HG03565 (cell line): Measurements from ENCODE around the gene YY1.
"Not testable (repeated sequence)": the region's sequence is repeated elsewhere in the genome, so short reads cannot be mapped to it uniquely, and the experiment has no call there.

Experiments
- ATAC-seq: cut with Tn5 transposase; IDR thresholded peaks from one replicate; pipeline ENCODE4 v1.9.1; 2021; ENCODE audit warnings: mild to moderate bottlenecking, moderate library complexity; ENCODE audit not compliant: unreplicated experiment

The YY1 gene

DNA sequence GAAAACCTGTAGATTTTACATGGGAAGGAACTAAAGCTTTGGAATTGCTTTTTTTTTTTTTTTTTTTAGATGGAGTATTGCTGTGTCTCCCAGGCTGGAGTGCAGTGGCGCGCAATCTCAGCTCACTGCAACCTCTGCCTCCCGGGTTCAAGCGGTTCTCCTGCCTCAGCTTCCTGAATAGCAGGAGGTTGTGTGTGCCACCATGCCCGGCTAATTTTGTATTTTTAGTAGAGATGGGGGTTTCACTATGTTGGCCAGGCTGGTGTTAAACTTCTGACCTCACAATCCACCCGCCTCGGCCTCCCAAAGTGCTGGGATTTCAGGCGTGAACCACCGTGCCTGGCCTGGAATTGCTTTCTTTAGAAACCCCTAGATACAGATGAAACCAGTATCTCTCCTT, 44.5 kb downstream of the YY1 start:
- not testable (repeated sequence) for ATAC-seq

DNA sequence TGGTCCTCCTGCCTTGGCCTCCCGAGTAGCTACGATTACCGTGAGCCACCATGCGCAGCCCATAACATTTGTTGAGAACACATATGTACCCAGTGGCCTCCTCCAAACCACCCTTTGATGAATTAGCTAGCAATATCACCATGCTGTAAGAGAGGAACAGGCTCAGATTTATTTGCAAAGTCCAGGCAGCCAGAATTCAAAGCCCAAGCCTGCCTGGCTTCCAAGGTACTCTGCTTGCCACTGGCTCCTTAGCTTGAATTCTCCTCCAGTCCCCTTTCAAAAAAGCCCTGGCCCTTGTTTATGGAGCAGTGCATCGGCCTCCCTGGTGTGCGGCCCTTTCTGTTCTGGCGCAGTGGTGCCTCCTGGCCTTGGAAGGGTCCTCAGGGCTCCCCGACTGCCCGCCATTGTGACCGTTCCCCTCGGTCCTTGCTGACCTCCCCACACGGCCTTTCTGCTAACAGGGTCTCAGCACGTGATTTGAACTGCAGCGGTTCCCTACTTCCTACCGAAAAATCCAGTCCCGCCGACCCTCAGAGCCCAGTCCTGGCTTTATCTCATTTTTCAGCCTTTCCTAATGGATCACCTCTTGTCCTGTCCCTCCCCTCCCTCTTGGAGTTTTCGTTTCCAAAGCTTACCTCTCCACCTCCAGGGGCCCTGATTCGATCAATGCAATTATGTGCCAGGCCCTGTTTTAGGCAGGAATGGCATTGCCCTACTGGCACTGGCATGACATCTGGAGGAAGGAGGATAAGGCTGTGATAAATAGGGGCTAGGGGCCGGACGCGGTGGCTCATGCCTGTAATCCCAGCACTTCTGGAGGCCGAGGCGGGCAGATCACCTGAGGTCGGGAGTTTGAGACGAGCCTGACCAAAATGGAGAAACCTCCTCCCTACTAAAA, 45.3 kb downstream of the YY1 start:
- ATAC-seq: no peak

DNA sequence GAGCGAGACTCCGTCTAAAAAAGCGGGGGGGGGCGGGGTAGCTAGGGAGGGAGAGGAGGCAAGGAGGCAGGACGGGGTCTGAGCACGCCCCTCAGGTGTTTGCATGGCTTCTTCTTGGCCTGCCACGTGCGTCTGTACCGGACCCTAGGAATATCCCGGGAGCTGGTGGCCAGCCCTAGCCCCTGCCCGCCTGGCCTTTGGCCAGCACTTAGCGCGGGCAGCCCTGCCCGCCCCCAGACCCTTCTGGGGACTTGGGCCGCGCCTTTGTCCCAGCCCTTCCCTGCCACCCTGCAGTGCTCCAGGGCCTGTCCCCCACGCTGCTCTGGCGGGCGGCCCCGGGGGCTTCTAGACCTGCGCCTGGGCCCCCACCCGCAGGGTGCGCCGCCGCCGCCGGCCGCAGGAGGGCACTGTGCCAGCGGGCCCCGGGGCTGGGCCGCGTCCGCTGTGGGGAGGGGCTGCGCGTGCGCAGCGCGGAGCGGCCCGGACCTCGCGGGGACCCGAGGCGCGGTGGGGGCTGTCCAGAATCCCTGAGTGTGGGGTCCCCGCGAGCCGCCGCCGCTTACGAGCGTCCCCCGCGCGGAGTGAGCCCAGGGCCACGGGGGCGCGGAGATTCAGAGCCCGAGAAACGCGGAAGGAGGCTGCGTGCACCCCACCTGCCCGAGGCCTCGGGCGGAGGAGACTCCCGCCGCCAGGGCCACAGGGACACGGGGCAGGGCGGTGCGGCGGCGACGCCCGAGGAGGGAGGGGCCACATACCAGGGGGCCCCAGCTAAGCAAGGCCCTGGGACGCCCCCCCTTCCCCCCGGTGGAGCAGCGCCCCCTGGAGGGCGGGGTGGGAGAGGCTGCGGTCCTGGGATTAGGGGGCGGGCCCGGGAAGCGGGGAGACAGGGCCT, 46.3 kb downstream of the YY1 start:
- peak; percentile 84 for ATAC-seq

DNA sequence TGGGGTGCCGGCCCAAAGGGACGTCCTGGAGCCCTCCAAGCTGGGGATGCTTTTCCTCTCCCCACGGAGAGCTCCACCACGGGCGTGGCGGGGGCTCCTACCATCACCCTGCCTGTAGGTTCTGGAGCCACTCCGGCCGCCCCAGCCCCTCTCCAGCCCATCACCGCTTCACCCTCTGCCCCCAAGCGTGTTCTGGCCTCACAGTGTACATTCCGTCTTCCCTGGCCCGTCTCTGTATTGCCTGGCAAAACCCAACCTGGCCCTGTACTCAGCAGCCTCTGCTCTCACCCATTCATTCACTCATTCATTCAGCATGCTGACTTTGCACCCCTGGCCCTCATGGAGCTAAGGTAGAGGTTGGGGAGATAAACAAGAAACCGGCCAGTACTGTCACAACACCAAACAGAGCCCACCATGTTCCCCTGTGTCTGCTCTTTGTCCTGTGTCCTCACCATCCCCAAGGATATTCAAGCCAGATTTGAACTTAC, 47.0 kb downstream of the YY1 start:
- no peak for ATAC-seq

DNA sequence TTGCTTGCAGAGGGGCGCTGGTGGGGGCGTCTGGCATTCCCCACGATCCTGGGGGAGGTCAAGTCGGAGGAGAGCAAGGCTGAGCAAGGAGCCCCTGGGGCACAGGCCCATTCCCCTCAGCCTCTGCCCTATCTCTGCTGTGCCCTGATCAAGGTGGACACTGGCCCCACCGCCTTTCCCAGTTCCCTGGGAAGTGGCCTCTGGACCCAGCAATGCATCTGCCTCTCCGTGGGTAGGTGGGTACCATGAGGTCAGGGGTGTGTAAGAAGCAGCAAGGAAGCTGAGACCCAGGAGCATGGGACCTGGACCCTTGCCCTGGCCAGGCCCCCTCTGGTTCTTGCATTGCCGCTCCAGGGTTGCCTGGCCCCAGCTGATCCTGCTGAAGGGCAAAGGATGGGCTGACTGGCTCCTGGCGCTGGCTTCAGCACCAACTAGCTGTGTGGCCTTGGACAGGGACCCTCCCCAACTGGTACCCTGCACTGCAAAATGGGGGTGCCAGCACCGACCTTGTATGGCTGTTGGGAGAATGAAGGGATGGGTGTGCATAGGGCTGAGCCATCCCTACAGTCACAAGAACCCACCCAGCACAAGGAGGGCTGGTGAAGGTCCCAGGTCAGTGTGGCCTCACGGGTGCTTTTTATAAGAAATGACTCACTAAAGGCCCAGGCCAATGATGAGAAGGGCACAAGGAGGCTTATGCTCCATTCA, 47.7 kb downstream of the YY1 start:
- no peak for ATAC-seq

DNA sequence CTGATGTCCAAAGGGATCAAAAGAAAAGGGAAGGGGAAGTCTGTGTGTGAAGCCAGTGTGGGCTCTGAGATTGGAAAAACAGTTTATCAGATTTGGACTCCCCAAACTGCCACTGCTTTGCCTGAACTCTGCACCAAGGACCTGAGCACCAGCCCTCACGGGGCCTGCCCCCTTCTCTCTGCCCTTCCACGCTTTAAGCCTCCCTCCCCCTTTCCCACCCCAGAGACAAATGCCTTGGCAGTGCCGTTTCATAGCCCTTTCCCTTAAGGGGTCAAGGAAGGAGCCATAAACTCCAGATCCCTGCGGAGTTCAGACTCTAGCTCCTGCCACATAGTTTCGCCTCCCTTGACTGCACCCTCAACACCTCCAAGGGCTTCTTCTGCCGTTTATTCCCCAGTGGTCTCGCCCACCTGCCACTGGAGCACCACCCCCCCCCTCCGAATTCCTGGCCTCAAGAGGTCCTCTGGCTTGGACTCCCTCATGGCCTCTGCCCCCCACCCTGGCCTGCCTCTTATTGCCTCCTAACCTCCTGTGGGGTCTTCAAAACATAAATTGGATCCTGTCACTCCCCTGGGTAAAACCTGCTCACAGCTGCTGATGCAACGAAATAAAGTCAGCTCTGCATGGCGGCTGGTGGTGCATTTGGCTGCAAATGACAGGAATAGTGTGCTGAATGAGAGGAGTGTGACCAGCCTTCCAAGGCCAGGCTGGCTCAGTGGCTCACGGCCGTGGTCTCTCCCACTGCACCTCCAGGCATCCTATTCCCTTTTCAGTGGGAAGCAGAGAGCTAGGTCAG, 48.5 kb downstream of the YY1 start:
- no peak for ATAC-seq

DNA sequence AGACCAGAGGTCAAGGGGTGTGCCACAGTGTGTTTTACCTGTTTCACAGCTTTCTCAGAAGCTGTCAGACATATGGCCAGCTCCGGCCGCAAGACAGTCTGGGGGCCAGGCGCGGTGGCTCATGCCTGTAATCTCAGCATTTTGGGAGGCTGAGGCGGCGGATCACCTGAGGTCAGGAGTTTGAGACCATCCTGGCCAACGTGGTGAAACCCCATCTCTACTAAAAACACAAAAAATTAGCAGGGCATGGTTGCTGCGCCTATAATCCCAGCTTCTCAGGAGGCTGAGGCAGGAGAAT, 49.0 kb downstream of the YY1 start:
- ATAC-seq: not testable (repeated sequence)

DNA sequence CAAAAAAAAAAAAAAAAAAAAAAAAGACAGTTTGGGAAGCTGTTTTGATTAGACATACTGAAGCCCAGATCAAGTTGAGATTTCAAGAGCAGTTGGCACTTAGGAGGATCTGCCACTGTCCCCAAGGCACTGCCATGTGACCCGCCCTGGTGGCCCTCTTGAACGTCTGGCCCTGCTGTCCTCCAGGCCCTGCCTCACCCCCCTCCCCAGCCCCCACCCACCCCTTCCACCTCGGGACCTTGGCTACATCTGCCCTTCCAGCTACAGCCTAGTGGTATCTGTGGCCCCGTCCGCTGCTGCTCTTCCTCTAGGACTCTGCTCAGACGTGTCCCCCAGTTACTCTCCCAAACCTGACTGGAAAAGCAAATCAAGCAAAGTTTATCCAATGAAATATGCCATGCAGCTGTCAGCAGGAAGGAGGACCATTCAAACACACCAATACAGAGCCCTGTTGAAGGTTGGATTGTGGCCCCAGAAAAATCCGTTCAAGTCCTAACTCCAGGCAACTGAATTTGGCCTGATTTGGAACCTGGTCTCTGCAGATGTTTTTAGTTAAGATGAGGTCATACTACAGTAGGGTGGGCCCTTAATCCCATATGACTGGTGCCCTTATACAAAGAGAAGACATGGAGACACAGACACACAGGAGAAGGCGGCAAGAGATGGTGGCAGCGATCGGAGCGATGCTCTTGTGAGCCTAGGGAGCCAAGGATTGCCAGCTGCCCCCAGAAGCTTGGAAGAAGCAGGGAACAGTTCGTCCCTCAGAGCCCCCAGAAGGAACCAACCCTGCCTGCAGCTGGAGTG, 49.6 kb downstream of the YY1 start:
- ATAC-seq: no peak

DNA sequence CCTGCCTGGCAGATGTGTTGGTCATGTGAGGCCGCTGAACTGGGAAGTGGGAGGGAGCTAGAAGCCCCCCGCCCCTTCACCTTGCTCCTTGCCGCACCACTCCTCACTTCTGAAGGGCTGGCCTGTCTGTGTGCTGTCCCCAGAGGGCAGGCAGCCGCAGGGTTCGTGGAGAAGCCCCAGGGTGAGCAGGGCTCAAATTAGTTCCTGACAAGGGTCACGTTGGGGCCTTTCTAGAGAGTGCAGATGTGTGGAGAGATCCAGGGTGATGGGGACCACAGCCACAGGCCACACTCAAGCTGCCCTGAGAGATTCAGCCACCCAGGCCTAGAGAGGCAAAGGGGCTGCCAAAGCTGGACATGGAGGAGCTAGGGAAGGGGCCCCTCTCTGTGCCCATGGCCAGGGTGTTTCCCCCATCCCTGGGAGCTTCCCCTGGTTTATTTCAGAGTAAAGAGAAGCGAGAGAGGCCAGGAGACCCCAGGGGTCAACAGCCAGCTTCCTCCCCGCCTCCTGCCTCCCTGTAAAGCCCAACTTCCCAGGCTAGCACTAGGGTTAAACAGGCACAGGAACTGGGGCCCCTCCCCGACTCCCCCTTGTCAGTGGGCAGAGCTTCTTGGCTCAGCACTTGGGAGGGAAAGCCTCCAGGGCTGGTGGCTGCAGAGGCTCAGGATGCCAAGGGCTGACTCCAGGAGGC, 51.1 kb downstream of the YY1 start:
- ATAC-seq: no peak

DNA sequence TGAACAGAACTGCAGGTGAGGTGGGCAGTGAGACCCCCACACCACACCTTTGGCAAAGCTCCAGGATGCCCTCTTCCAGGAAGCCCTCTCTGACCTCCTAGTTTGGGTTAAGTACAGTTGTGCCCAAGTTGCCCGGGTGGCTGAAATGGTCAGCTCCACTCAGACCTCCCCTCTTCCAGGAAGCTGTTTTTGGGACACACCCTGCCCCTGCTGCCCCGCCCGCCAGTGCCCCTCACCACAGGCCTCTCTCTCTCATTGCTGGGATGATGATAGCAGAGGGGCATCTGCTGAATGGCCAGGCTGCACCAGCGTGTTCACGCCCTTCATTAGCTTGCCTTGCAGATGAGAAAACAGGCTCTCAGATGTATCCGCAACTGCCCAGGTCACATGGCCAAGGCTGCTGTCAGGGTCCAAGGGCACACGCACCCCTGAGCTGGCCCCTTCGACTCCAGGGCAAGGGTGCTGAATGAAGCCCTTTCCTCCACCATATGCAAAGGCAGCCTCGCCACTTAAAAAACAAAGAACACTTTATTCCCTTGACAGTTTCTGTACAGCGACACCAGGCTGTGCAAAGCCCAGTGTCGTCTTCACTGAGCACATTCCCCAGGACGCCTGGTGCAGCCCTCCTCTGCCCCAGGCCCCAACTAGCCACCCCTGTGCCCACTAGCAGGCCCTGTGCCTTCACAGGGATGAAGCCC, 51.8 kb downstream of the YY1 start:
- ATAC-seq: no peak

DNA sequence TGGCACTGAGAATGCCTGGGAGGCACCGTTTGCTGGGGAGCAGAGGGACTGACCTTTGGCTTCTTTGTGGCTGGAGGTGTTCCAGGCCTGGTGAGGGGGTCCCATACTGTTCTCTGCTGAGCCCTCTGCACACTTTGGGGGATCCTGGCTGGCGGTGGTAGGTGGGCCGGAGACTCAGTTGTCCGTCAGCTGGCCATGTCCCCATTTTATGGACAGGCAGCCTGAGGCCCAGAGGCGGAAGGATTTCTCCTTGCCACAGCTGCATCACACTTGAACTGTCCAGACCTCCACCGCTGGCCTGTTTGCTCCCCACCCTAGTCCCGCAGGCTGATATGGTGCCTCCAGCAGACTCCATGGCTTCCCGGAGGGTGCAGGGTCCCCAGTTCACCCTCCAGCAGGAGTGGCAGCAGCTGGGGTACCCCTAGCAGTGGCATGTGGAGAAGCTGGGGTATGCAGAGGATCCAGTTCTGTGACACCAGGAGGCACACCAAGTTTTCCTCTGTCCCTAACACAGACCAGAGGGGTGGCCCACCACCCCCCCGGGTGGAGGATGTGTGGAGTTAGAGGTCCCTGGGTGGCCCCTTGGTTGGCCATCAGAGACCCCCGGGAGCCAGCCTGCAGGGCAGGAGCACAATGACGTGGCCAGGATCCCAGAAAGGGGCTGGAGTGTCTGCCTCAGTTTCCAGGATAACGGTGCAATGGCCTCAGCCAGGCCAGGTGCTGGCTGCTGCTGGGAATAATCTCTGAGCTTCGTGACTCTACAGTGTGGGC, 52.5 kb downstream of the YY1 start:
- ATAC-seq: no peak

DNA sequence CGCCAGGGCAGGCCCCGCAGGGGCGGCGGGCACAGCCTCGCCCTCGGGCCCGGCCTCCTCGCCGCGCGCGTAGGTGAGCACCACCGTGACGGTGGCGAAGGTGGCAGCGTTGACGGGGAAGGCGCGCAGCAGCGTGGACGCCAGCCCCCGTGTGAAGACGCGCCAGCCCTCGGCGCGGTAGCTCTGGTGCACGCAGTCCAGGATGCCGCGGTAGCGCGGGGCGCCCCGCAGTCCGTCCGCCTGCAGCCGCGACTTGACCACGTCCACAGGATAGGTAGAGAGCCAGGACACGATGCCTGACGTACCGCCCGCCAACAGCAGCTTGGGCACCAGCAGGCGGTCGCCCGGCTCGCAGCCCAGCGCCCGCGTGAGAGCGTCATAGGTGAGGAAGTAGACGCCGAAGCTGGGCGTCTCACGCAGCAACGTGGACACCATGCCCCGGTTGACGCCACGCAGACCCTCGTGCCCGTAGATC, 53.4 kb downstream of the YY1 start:
- ATAC-seq: no peak

DNA sequence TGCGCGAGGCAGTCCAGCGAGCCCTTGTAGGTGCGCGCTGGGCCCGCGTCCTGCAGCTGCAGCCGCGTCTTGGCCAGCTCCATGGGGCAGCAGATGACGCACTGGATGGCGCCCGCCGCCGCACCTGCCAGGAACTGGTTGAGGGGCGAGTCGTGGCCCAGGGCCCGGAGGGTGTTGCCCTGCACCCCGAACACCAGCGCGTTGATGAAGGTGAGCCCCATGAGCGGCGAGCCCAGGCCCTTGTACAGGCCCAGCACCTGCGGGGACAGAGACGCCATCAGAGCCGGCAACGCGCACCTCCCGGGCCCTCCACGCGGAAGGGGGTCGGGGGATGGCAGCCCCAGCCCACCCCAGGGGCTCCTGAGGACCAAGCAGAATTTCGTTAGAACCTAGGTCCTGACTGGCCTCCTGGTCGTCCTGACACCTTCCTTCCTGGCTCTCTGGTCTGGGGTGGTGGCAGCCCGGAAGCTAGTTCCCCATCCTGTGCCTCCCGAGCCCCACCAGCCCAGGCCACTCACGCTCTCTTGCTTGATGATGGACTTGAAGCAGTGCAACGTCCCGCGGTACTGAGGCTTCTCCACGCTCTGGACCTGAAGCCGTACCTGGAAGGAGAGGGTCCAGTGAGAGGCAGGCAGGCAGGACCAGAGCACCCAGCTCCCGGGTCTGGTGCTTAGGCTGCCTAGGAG, 54.0 kb downstream of the YY1 start:
- no peak for ATAC-seq

DNA sequence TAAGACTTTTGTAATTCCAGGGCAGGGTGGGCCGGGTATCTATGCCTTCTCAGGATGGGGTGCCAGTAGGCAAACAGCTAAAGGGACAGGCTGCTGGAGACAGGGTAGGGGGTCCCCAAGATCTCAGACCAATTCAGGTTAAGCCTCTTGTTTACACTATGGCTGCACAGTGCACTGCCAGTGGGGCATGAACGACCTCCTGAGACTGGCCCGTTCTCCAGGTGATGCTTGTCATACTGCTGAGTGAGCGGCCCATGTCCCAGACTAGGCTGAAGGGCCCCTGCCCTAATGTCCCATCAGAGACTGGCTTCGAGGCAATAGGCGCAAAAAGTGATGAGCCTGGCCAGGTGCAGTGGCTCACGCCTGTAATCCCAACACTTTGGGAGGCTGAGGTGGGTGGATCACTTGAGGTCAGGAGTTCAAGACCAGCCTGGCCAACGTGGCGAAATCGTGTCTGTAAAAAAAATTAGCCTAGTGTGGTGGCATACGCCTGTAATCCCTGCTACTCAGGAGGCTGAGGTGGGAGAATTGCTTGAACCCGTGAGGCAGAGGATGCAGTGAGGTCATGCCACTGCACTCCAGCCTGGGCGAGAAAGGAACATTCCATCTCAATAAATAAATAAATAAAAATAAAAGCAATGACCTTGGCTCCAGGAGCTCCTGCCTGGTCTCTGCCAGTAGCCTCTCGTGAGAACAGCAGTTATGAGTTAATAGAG, 54.7 kb downstream of the YY1 start:
- no peak for ATAC-seq

DNA sequence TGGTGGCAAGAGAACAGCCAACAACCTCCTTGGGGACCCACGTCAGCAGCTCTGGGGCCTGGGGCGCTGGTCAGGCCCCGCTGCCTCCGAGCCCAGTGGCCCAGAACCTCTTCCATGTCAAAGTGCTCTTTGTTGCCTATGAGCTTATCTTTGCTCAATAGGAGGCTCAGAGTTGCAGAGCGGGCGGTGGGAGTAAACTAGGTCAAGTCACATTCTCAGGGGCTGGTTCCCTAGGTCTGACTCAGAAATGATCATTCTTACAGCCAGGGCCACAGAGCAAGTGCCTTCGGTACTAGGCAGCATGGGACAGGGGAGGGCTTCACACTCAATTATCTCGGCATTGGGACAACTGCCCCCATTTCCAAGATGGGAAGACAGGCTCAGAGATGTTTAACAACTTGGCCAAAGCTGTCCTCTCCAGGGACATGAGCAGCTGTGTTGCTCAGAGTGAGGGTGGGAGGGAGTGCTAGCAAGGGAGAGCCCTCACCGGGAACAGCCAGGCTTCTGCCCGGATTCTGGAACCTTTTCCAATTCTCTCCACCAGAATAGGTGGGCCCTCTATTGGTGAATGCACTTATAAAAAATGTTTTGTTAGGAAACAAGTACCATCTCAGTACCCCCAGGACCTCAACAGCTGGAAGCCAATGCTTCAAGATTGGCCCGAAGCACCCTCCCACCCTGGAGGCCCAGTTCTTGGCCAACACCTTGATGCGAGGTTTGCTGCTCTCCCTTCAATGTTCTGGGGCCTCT, 55.4 kb downstream of the YY1 start:
- ATAC-seq: no peak

DNA sequence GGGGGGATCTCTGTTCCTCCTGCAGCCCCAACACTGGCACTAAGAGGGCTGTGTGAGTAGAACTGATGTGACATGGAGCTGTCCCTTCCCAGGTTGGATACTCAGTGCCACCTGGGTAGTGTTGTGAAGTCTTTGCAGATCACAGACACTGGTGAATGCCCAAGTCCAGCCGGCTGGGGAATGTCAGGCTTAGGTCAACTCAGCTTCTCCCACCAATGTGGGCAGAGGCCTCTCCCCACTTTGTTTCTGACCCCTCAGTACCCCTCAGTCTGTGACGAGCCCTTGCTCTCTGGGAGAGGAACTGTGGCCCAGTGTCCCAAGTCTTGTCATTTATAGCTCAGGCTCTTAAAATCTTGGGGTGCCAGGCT, 56.0 kb downstream of the YY1 start:
- no peak for ATAC-seq
